K562 (cell line): ENCODE data around the gene CHGA.

Experiments used
- AFF4 ChIP-seq: sonication (generic); formaldehyde crosslinking; IDR thresholded peaks from 2 replicates; pipeline ENCODE4 v1.8.0; 2023; ENCODE audit warnings: mild to moderate bottlenecking, missing genetic modification reagents
- CHD4 ChIP-seq: fragments of 200-600 bp; sonication (generic); IDR thresholded peaks from 3 replicates; pipeline ENCODE4 v1.6.1; 2012; ENCODE audit warnings: low read depth, mild to moderate bottlenecking, mixed read lengths, low read length, inconsistent platforms; ENCODE audit not compliant: insufficient read depth, insufficient replicate concordance, poor library complexity, severe bottlenecking
- CTCF ChIP-seq, 3 experiments: IDR thresholded peaks in 2 of 3; conservative IDR thresholded peaks in 1 of 3; 2 replicates each; pipeline ENCODE4 v1.5.1; 2011 to 2012; ENCODE audit warnings: low read length in 3 of 3, mild to moderate bottlenecking in 3 of 3, control low read depth in 2 of 3, improper control_type of control experiment in 1 of 3, inconsistent platforms in 1 of 3, low read depth in 1 of 3, mixed read lengths in 1 of 3, moderate library complexity in 1 of 3; ENCODE audit not compliant: insufficient read depth in 2 of 3
- LARP7 ChIP-seq: fragments of 450-650 bp; IDR thresholded peaks from 2 replicates; pipeline ENCODE4 v1.6.1; 2016
- NFE2L1 ChIP-seq: fragments of 450-650 bp; IDR thresholded peaks from 2 replicates; pipeline ENCODE4 v1.6.1; 2016; ENCODE audit warnings: missing genetic modification characterization, low read depth, mild to moderate bottlenecking, missing compliant biosample characterization, moderate library complexity, borderline replicate concordance
- NFIC ChIP-seq: fragments of 450-650 bp; IDR thresholded peaks from 2 replicates; pipeline ENCODE4 v1.6.1; 2017; ENCODE audit warnings: mild to moderate bottlenecking, inconsistent platforms
- POLR2AphosphoS5 ChIP-seq: IDR thresholded peaks from 2 replicates; pipeline ENCODE4 v1.6.1; 2011; ENCODE audit warnings: mild to moderate bottlenecking, low read depth, low read length, moderate library complexity; ENCODE audit not compliant: control insufficient read depth, insufficient read depth
- SMC3 ChIP-seq: conservative IDR thresholded peaks from 2 replicates; pipeline ENCODE4 v1.6.1; 2011; ENCODE audit warnings: low read depth, low read length, improper control_type of control experiment; ENCODE audit not compliant: insufficient read depth
- TBP ChIP-seq: optimal IDR thresholded peaks from 2 replicates; pipeline ENCODE3; 2011; ENCODE audit warnings: low read depth, low read length, improper control_type of control experiment
- ZNF175 ChIP-seq: fragments of 200-800 bp; sonication (Bioruptor generic); IDR thresholded peaks from 2 replicates; pipeline ENCODE4 v1.6.1; 2016; ENCODE audit warnings: low read depth, mild to moderate bottlenecking, missing genetic modification characterization, missing compliant biosample characterization
- ZNF217 ChIP-seq: sonication (generic); formaldehyde crosslinking; IDR thresholded peaks from 2 replicates; pipeline ENCODE4 v1.8.0; 2022; ENCODE audit warnings: mild to moderate bottlenecking, missing genetic modification reagents

- no peak for TF ChIP-seq ZNF175 (CRISPR knock-in tag)
- no peak for TF ChIP-seq ZNF217
- TF ChIP-seq LARP7 = no peak
- no peak for TF ChIP-seq NFE2L1 (tag)
- TF ChIP-seq NFIC = no peak
- no peak for TF ChIP-seq CHD4
- no peak for TF ChIP-seq POLR2AphosphoS5
- no peak for TF ChIP-seq TBP
- no peak for TF ChIP-seq SMC3
- no peak for TF ChIP-seq CTCF (IDR thresholded peaks at IDR 0.05 in 2 of 3, conservative IDR thresholded peaks at IDR 0.05 in 1 of 3; ENCODE audit: insufficient read depth in 2 of 3, low read depth in 1 of 3, low read length in 3 of 3)
- TF ChIP-seq AFF4 (CRISPR knock-in tag) = no peak
Observed at GRCh38 chr14:92970271-92970670, 47.3 kb downstream of the CHGA start.
